ENCODE data around the gene CRKL.
A peak's percentile ranks its signal among the peaks of the same experiment; 100 is the strongest.

The CRKL gene

DNA sequence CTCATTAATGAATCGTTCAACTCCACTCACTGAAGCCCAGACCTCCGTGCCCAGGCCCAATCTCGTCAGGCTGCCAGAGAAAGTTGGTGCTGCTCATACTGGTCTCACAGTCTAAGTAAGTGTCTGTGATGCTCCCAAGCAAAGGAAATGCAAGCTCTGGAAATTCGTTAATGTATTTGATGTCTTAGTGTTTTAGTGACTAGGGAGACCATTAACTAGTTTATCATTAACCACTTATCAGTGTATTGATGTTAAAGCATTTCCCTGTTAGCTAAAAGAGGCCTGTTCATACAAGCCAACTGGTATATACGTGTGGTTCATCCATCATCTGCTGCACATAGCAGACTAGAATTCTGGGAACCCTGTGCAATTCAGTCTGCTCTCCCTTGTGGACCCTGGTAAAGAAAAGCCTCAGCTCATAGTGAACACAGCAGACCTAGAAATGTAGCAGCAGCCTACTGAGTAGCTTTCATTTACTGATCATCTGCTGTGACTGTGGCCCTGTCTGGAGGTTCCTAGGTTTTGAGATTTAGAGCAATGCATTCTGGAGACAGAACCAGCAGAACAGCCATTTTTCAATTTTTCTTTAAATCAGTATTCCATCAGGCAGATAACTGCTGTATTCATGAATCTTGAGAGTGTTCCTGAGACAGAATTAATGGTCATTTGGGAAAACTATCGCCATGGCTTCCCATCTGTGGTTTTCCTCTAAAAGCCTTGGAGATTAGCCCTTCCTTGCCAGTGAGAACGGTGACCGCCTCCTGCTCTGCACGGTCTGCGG is 34.1 kb downstream of the CRKL start:
- H3K4me1 ChIP-seq (ENCODE audit: control extremely low read depth in 1 of 4, control insufficient read depth in 4 of 4, insufficient read depth in 4 of 4, low read length in 3 of 4): peaks cover 0 to 3% (median under 1%) of the 10 kb centered on the region in 4 experiments
- H3K27me3 ChIP-seq (replicated peaks in 2 of 5; ENCODE audit: control insufficient read depth in 4 of 5, insufficient read depth in 5 of 5, low read length in 4 of 5): no peaks in the 10 kb centered on the region
- H3K9me3 ChIP-seq (ENCODE audit: control extremely low read depth in 1 of 5, control insufficient read depth in 4 of 5, insufficient read depth in 2 of 5, low read depth in 1 of 5, low read length in 4 of 5): no peaks in the 10 kb centered on the region
- POLR2A ChIA-PET: no interaction called here
- WGBS (ENCODE audit: insufficient coverage): 89% methylated on average over 7 of the region's 10 CpGs
- no peak overlapping the region for H3K4me3 ChIP-seq (ENCODE audit: control insufficient read depth in 1 of 7, extremely low read depth in 1 of 7, insufficient read depth in 4 of 7, low read depth in 2 of 7, low read length in 6 of 7)
- DNase-seq: no peak
- H3K36me3 ChIP-seq (ENCODE audit: control insufficient read depth in 4 of 4, insufficient read depth in 4 of 4, low read length in 3 of 4): peaks cover 10 to 56% (median 40%) of the 10 kb centered on the region in 4 experiments
- peak overlapping the region in 1 of 2 experiments; percentile 35 for H3K27ac ChIP-seq (ENCODE audit: insufficient read depth in 1 of 2, low read depth in 1 of 2, low read length in 2 of 2, poor library complexity in 1 of 2, severe bottlenecking in 2 of 2)
- CTCF ChIA-PET: interaction anchor here (0.6 to 2.1 kb wide), 3 partner anchors 17 to 43 kb away, joined by 3 to 9 read pairs (median 6); partner anchors contain the start of gene AIFM3

DNA sequence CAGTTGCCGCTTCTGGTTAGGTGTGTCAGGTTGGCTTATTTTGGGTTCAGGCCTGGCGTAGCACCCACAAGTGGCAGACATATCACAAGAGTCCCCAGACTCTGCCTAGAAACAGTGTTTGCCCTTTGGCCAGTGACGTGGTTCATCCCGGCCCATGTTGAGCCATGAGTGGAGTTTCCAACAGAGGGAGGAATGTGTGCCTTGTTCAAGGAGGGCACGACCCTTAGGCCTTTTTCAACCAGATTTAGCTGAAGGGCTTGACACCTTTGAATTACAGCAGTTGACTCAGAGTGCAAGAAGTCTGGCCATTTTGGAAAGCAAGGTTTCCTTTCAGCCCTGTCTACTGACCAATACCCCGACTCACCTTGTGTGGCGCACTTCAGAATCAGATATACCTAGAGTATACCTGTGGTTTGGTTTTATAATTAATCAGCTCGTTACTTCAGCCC is 34.7 kb downstream of the CRKL start:
- no peak for DNase-seq
- Histone ChIP-seq H3K27ac (ENCODE audit: insufficient read depth in 1 of 2, low read depth in 1 of 2, low read length in 2 of 2, poor library complexity in 1 of 2, severe bottlenecking in 2 of 2) (peak overlapping the region in 1 of 2 experiments; percentile 35), H3K27me3 (replicated peaks in 2 of 5; ENCODE audit: control insufficient read depth in 4 of 5, insufficient read depth in 5 of 5, low read length in 4 of 5) (no peaks in the 10 kb centered on the region), H3K4me1 (ENCODE audit: control extremely low read depth in 1 of 4, control insufficient read depth in 4 of 4, insufficient read depth in 4 of 4, low read length in 3 of 4) (peaks cover 0 to 10% (median 3%) of the 10 kb centered on the region in 4 experiments), H3K36me3 (ENCODE audit: control insufficient read depth in 4 of 4, insufficient read depth in 4 of 4, low read length in 3 of 4) (peaks cover 7 to 51% (median 40%) of the 10 kb centered on the region in 4 experiments), H3K4me3 (ENCODE audit: control insufficient read depth in 1 of 7, extremely low read depth in 1 of 7, insufficient read depth in 4 of 7, low read depth in 2 of 7, low read length in 6 of 7) (no peak overlapping the region), H3K9me3 (ENCODE audit: control extremely low read depth in 1 of 5, control insufficient read depth in 4 of 5, insufficient read depth in 2 of 5, low read depth in 1 of 5, low read length in 4 of 5) (no peaks in the 10 kb centered on the region)
- ChIA-PET CTCF (interaction anchor here (1.3 to 2.1 kb wide), 2 partner anchors 16 to 20 kb away, joined by 6 to 9 read pairs; partner anchors contain the start of gene AIFM3), POLR2A (no interaction called here)
- WGBS (ENCODE audit: insufficient coverage): 98% methylated on average over 6 of the region's 8 CpGs

DNA sequence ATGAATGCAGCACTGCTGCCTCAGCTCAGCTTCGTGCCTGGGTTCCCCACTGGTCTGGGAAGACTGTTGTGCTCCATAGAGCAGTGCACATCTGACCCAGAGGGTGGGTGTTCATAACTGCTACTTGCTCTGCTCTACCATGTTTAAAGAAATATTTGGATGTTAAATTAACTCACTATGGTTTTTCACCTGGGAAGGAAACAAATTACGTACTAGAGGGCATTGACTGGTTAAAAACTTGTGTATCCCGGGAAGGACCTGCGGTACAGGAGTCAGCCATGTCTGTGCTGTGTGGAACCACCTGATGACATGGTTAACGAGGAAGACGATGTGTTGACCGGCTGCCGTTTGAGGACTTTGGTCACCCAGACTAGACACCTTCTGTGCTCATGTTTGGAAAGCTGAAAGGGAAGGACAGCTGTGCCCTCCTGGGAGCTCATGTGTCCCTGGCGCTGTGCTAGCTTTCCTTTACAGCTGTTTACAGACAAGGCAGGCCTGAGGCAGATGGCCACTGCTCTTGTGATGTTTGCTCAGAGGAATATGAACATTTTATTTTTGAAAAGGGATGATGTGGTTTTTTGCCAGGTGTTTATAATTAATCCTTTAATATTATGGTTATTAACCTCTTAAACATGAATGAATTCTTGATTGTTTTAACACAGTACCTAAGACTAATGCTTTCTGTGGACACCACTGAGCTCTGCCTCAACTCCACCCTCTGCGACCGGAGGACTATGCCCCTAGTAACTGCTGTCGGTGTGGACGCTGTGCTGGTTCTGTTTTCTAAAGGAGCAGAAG is 35.5 kb downstream of the CRKL start:
- H3K9me3 ChIP-seq (ENCODE audit: control extremely low read depth in 1 of 5, control insufficient read depth in 4 of 5, insufficient read depth in 2 of 5, low read depth in 1 of 5, low read length in 4 of 5): no peaks in the 10 kb centered on the region
- peaks cover 0 to 16% (median 6%) of the 10 kb centered on the region in 4 experiments for H3K4me1 ChIP-seq (ENCODE audit: control extremely low read depth in 1 of 4, control insufficient read depth in 4 of 4, insufficient read depth in 4 of 4, low read length in 3 of 4)
- no peaks in the 10 kb centered on the region for H3K27me3 ChIP-seq (replicated peaks in 2 of 5; ENCODE audit: control insufficient read depth in 4 of 5, insufficient read depth in 5 of 5, low read length in 4 of 5)
- POLR2A ChIA-PET: no interaction called here
- peak overlapping the region in 1 of 2 experiments; percentile 17 for H3K27ac ChIP-seq (ENCODE audit: insufficient read depth in 1 of 2, low read depth in 1 of 2, low read length in 2 of 2, poor library complexity in 1 of 2, severe bottlenecking in 2 of 2)
- CTCF ChIA-PET: interaction anchor here (0.7 to 2.1 kb wide), 6 partner anchors 8 to 50 kb away, joined by 3 to 9 read pairs (median 4); partner anchors contain the start of genes AIFM3 and LZTR1
- 96% methylated on average over 13 of the region's 13 CpGs for WGBS (ENCODE audit: insufficient coverage)
- H3K4me3 ChIP-seq (ENCODE audit: control insufficient read depth in 1 of 7, extremely low read depth in 1 of 7, insufficient read depth in 4 of 7, low read depth in 2 of 7, low read length in 6 of 7): no peak overlapping the region
- DNase-seq: no peak
- peaks cover 7 to 49% (median 40%) of the 10 kb centered on the region in 4 experiments for H3K36me3 ChIP-seq (ENCODE audit: control insufficient read depth in 4 of 4, insufficient read depth in 4 of 4, low read length in 3 of 4)

DNA sequence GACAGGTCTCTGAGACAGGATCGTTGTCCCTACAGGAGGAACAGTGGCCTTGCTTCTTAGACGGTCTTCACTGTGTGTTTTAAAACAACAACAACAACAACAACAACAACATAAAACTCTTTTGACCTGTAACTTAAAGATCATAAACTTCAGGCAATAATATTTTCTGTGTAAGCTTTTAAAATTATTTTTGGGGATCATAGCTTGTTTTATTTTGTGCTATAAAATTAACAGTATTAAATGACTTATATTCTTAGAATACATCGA is 36.1 kb downstream of the CRKL start:
- POLR2A ChIA-PET: no interaction called here

DNA sequence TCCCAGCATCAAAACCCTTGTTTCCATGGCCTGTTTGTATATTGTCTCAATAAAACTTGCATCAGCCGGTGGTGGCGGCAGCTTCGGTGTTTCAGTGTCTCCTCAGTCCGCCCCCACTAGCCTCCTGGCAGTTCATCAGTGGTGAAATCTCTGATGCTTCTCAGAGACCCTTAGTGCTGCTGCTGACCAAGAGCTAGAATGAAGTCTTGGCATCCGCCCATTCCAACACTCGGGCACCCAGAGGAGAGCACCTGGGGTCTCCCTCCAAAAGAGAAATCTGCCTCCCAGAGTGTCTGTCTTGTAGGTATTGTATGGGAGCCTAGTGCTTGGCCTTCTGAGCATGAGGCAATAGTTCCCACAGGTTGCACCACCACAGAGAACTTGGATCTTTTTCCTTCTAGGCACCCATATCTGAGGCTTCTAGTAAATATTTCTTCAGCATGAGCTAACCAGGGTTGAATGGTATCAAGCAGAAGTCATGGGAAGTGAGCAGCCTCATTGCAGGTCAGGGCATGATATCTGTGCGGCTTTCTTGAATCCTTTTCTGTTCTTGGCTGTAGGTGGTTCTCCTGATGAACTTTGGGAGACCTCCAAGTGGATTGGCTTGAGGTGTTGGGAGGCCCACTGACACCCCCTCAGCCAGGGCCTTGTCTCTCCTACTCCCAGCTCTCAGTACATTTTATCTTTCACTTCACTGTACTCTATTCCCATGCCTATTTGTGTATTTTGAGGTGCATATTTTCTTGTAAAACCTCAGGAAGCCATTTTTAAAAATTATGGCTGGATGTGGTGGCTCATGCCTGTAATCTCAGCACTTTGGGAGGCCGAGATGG is 36.7 kb downstream of the CRKL start:
- no peaks in the 10 kb centered on the region for H3K27me3 ChIP-seq (replicated peaks in 2 of 5; ENCODE audit: control insufficient read depth in 4 of 5, insufficient read depth in 5 of 5, low read length in 4 of 5)
- CTCF ChIA-PET: interaction anchor here (0.8 to 2.1 kb wide), 4 partner anchors 14 to 49 kb away, joined by 3 to 9 read pairs (median 4); partner anchors contain the start of genes AIFM3 and LZTR1
- peaks cover 0 to 21% (median 15%) of the 10 kb centered on the region in 4 experiments for H3K4me1 ChIP-seq (ENCODE audit: control extremely low read depth in 1 of 4, control insufficient read depth in 4 of 4, insufficient read depth in 4 of 4, low read length in 3 of 4)
- 97% methylated on average over 7 of the region's 8 CpGs for WGBS (ENCODE audit: insufficient coverage)
- H3K4me3 ChIP-seq (ENCODE audit: control insufficient read depth in 1 of 7, extremely low read depth in 1 of 7, insufficient read depth in 4 of 7, low read depth in 2 of 7, low read length in 6 of 7): no peak overlapping the region
- peaks cover 7 to 48% (median 40%) of the 10 kb centered on the region in 4 experiments for H3K36me3 ChIP-seq (ENCODE audit: control insufficient read depth in 4 of 4, insufficient read depth in 4 of 4, low read length in 3 of 4)
- H3K27ac ChIP-seq (ENCODE audit: insufficient read depth in 1 of 2, low read depth in 1 of 2, low read length in 2 of 2, poor library complexity in 1 of 2, severe bottlenecking in 2 of 2): peak overlapping the region in 1 of 2 experiments; percentile 51
- DNase-seq: no peak
- POLR2A ChIA-PET: no interaction called here
- no peaks in the 10 kb centered on the region for H3K9me3 ChIP-seq (ENCODE audit: control extremely low read depth in 1 of 5, control insufficient read depth in 4 of 5, insufficient read depth in 2 of 5, low read depth in 1 of 5, low read length in 4 of 5)

More for the DNA sequence above, 36.1 kb downstream of the CRKL start:
- no peak for DNase-seq
- Histone ChIP-seq H3K4me1 (ENCODE audit: control extremely low read depth in 1 of 4, control insufficient read depth in 4 of 4, insufficient read depth in 4 of 4, low read length in 3 of 4) (peaks cover 0 to 21% (median 10%) of the 10 kb centered on the region in 4 experiments), H3K36me3 (ENCODE audit: control insufficient read depth in 4 of 4, insufficient read depth in 4 of 4, low read length in 3 of 4) (peaks cover 7 to 49% (median 40%) of the 10 kb centered on the region in 4 experiments), H3K4me3 (ENCODE audit: control insufficient read depth in 1 of 7, extremely low read depth in 1 of 7, insufficient read depth in 4 of 7, low read depth in 2 of 7, low read length in 6 of 7) (no peak overlapping the region), H3K9me3 (ENCODE audit: control extremely low read depth in 1 of 5, control insufficient read depth in 4 of 5, insufficient read depth in 2 of 5, low read depth in 1 of 5, low read length in 4 of 5) (no peaks in the 10 kb centered on the region), H3K27ac (ENCODE audit: insufficient read depth in 1 of 2, low read depth in 1 of 2, low read length in 2 of 2, poor library complexity in 1 of 2, severe bottlenecking in 2 of 2) (peak overlapping the region in 1 of 2 experiments; percentile 51), H3K27me3 (replicated peaks in 2 of 5; ENCODE audit: control insufficient read depth in 4 of 5, insufficient read depth in 5 of 5, low read length in 4 of 5) (no peaks in the 10 kb centered on the region)
- WGBS (ENCODE audit: insufficient coverage): no CpG with 5 or more reads among the region's 3 CpGs
- CTCF ChIA-PET: interaction anchor here (0.7 to 2.1 kb wide), 6 partner anchors 9 to 50 kb away, joined by 3 to 9 read pairs (median 4); partner anchors contain the start of genes AIFM3 and LZTR1

DNA sequence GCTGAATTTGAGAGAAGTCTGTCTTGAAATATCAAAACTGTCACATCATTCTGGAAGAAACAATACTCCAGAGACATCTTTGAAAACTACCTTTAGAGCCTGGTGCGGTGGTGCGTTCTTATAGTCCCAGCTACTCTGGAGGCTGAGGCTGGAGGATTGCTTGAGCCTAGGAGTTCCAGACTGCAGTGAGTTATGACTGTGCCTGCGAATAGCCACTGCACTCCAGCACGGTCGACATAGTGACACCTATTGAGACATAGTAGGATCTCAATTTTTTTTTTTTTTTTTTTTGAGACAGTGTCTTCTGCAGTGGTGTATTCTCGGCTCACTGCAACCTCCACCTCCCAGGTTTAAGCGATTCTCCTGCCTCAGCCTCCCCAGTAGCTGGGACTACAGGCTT is 38.3 kb downstream of the CRKL start:
- CTCF ChIA-PET: interaction anchor here (0.6 to 3.8 kb wide), 2 partner anchors 69 to 126 kb away, joined by 3 to 11 read pairs; no protein-coding TSS in a partner anchor
- H3K9me3 ChIP-seq (ENCODE audit: control extremely low read depth in 1 of 5, control insufficient read depth in 4 of 5, insufficient read depth in 2 of 5, low read depth in 1 of 5, low read length in 4 of 5): no peaks in the 10 kb centered on the region
- POLR2A ChIA-PET: interaction anchor here (0.6 kb wide), 1 partner anchor 50 kb away, joined by 6 read pairs; no protein-coding TSS in a partner anchor
- H3K27me3 ChIP-seq (replicated peaks in 2 of 5; ENCODE audit: control insufficient read depth in 4 of 5, insufficient read depth in 5 of 5, low read length in 4 of 5): no peaks in the 10 kb centered on the region
- H3K4me3 ChIP-seq (ENCODE audit: control insufficient read depth in 1 of 7, extremely low read depth in 1 of 7, insufficient read depth in 4 of 7, low read depth in 2 of 7, low read length in 6 of 7): no peak overlapping the region
- peak in 1 of 3 donors; percentile 15 for DNase-seq
- no peak overlapping the region for H3K27ac ChIP-seq (ENCODE audit: insufficient read depth in 1 of 2, low read depth in 1 of 2, low read length in 2 of 2, poor library complexity in 1 of 2, severe bottlenecking in 2 of 2)
- peaks cover 3 to 35% (median 29%) of the 10 kb centered on the region in 4 experiments for H3K36me3 ChIP-seq (ENCODE audit: control insufficient read depth in 4 of 4, insufficient read depth in 4 of 4, low read length in 3 of 4)
- H3K4me1 ChIP-seq (ENCODE audit: control extremely low read depth in 1 of 4, control insufficient read depth in 4 of 4, insufficient read depth in 4 of 4, low read length in 3 of 4): peaks cover 0 to 21% (median 15%) of the 10 kb centered on the region in 4 experiments
- WGBS (ENCODE audit: insufficient coverage): 100% methylated on average over 3 of the region's 7 CpGs

Measured in common myeloid progenitor, CD34-positive (primary cell).